BJ (cell line): ENCODE results near the gene ARHGAP31. TPM values are rescaled to one million over a fixed set of nuclear protein-coding genes. Genes with fewer than 3 reads are reported as not detected.

ENCODE experiments used
- CTCF ChIA-PET: fragments of 350-600 bp; formaldehyde crosslinking; extraction: SDS; loops from one replicate; lab custom pipeline; 2021; ENCODE audit warnings: antibody characterized with exemption, inconsistent platforms; lab: Yijun Ruan, JAX
- POLR2A ChIA-PET: fragments of 300-600 bp; sonication (Branson Sonifier 250); formaldehyde crosslinking; extraction: SDS; loops from one replicate; lab custom pipeline; 2021; ENCODE audit warnings: antibody characterized with exemption; lab: Charles Lee
- DNase-seq: peaks from one replicate; pipeline ENCODE4 v3.0.0-alpha.2; 2011; ENCODE audit warnings: low read depth
- H3K27me3 ChIP-seq: 2 replicates; pipeline ENCODE4 v1.6.0; 2011; ENCODE audit warnings: low read length; ENCODE audit not compliant: control insufficient read depth, insufficient read depth
- H3K36me3 ChIP-seq: 2 replicates; pipeline ENCODE4 v1.5.1; 2011; ENCODE audit warnings: low read length; ENCODE audit not compliant: control insufficient read depth, insufficient read depth
- H3K4me3 ChIP-seq: 2 replicates; pipeline ENCODE4 v1.5.1; 2011; ENCODE audit warnings: low read depth, mild to moderate bottlenecking, control low read depth, low read length
- polyA plus RNA-seq: library from polyadenylated mRNA; depleted of rRNA; stranded (reverse); fragments of >200 nt; gene quantifications from 2 replicates; pipeline ENCODE4 v1.2.3, GENCODE V29; 2011
- TF ChIP-seq, protein P1 (sequence below): IDR thresholded peaks from 2 replicates; pipeline ENCODE4 v1.5.1; 2011; ENCODE audit warnings: low read depth, mild to moderate bottlenecking, control low read depth, inconsistent platforms, low read length, moderate library complexity; ENCODE audit not compliant: insufficient read depth

Gene ARHGAP31
- polyA plus RNA-seq, 1 experiment, result 19.4 TPM

DNA sequence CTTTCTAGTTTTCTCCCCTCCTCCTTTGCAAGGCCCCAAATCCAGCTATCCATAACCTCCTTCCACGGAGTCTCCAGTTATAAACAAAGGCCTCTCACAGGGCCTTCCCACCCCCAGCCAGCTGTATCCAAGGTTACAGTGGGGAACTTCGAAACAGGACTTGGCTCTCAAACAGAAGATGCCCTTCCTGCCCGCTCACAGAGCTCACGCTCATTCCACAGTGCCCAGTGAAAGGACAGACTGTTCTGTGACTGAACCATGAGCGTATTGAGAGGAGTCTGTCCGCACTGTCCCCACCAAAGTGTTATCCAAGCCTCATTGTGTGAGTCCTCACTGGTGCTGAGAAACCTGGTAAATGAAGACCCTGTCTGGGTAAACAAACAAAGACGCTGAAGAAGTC is 35.4 kb downstream of the ARHGAP31 start:
- Histone ChIP-seq H3K27me3 (no peaks in the 10 kb centered on the region), H3K36me3 (no peaks in the 10 kb centered on the region), H3K4me3 (no peak overlapping the region)
- POLR2A ChIA-PET, result no interaction called here
- TF ChIP-seq, protein P1, sequence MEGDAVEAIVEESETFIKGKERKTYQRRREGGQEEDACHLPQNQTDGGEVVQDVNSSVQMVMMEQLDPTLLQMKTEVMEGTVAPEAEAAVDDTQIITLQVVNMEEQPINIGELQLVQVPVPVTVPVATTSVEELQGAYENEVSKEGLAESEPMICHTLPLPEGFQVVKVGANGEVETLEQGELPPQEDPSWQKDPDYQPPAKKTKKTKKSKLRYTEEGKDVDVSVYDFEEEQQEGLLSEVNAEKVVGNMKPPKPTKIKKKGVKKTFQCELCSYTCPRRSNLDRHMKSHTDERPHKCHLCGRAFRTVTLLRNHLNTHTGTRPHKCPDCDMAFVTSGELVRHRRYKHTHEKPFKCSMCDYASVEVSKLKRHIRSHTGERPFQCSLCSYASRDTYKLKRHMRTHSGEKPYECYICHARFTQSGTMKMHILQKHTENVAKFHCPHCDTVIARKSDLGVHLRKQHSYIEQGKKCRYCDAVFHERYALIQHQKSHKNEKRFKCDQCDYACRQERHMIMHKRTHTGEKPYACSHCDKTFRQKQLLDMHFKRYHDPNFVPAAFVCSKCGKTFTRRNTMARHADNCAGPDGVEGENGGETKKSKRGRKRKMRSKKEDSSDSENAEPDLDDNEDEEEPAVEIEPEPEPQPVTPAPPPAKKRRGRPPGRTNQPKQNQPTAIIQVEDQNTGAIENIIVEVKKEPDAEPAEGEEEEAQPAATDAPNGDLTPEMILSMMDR, result no peak
- no peak for DNase-seq
- CTCF ChIA-PET, result interaction anchor here (1.6 kb wide), 1 partner anchor 33 kb away, joined by 3 read pairs; no protein-coding TSS in a partner anchor

DNA sequence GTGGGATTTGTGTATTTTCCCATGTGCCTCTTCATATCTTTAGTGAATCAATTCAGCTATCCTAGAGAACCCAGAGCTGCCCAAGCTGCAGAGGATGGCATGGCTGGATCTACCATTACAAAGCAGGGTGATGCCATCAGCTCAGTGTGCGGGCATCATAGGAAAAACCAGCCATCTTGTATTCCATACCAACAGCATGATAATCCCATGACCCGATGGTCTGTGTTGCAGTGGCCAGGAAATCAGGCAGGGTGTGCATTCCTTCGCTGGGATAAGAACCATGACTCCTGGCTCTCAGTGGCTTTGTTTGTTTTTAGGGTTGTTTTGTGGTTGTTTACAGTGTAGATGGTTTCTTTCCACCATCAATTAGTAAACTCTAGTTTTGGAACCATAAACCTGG is 36.0 kb downstream of the ARHGAP31 start:
- Histone ChIP-seq H3K36me3 (no peaks in the 10 kb centered on the region), H3K4me3 (no peak overlapping the region), H3K27me3 (no peaks in the 10 kb centered on the region)
- ChIA-PET CTCF (no interaction called here), POLR2A (no interaction called here)
- DNase-seq, result no peak
- TF ChIP-seq, protein P1, result no peak

DNA sequence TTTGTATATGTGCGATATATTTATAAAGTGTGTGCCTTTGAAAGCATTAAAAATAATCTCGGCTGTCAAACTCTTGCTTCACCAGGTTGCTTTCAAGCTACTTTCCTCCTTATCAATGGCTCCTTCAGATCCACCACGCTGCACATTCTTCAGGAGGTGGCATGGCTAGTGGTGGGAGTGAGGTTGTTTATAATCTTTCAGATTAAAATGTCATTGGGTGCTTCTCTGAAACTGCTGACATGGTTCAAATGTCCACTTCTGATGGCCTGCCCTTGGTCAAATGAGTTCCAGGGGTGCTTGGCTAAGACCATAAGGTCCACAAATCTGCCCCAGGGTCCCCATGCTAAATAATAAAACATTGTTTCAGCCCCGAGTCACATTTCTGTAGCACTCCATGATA is 36.7 kb downstream of the ARHGAP31 start:
- no peaks in the 10 kb centered on the region for H3K27me3 ChIP-seq
- no peaks in the 10 kb centered on the region for H3K36me3 ChIP-seq
- H3K4me3 ChIP-seq, result no peak overlapping the region
- TF ChIP-seq, protein P1, result no peak
- DNase-seq, result no peak
- CTCF ChIA-PET, result no interaction called here
- POLR2A ChIA-PET, result no interaction called here

DNA sequence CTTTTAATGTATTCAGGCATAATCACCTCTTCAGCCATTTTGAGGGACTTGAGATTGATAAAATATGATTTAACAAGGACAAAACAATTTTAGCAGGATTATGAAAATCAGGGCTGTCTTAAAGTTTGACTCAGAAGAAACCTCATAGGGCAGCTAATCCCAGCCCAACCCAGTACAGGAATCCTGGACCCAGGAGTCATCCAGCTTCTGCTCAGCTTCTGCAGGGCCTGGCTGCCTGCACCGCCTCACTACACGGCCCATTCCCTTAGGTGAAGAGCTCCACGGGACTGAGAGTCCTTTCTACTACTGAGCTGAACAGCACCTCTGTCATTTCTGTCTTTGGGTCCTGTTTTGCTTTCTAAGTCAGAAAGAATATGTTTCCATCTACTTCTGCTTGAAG is 37.5 kb downstream of the ARHGAP31 start:
- CTCF ChIA-PET, result interaction anchor here (0.8 to 1.4 kb wide), 4 partner anchors 13 to 159 kb away, joined by 3 to 5 read pairs (median 4); no protein-coding TSS in a partner anchor
- no peaks in the 10 kb centered on the region for H3K27me3 ChIP-seq
- POLR2A ChIA-PET, result interaction anchor here (0.5 kb wide), 1 partner anchor 62 kb away, joined by 3 read pairs; no protein-coding TSS in a partner anchor
- TF ChIP-seq, protein P1, result no peak
- H3K36me3 ChIP-seq, result no peaks in the 10 kb centered on the region
- no peak overlapping the region for H3K4me3 ChIP-seq
- DNase-seq, result no peak

DNA sequence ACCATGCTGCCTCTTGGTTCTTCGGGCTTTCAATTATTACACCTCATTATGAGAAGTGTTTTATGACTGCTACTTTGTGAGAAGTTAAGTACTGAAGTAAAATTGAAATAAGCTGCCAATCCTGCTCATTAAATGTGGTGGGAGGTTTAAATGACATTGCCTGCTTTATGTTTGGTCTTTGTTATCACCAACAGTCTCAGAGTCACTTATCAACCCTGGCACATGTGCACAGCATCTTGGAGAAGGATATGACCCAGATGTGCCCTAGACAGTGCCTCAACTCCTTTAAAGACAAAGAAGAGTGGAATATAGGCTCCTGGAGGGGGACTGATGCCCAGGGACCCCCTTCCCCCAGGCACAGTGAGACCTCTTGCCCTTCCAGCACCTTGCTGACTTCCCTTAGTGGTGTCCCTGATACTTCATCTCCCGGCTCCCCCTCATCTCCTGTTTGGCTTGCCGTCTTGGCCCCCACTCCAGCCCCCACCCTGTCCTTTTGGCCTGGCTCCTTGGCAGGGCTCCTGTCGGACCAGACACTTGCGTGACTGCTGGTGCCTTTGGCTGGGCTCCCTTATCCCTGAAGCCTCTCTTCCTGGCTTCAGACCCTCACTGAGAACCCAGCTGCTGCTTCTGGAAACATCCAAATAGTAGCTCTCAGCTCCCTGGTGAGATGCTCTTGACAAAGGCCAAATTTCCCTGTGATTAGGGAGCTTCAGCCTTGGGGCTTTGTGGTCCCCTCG is 39.8 kb downstream of the ARHGAP31 start:
- Histone ChIP-seq H3K36me3 (no peaks in the 10 kb centered on the region), H3K4me3 (no peak overlapping the region), H3K27me3 (no peaks in the 10 kb centered on the region)
- TF ChIP-seq, protein P1, result no peak
- no peak for DNase-seq
- ChIA-PET CTCF (no interaction called here), POLR2A (no interaction called here)
